HEK293 (cell line): ENCODE results near the gene BCL11B.
A peak's percentile ranks its signal among the peaks of the same experiment; 100 is the strongest.

ENCODE experiments used
- CTCF ChIA-PET: fragments of 350-600 bp; formaldehyde crosslinking; extraction: SDS; loops from one replicate; lab custom pipeline; 2021; ENCODE audit warnings: antibody characterized with exemption; lab: Yijun Ruan, JAX
- POLR2A ChIA-PET: fragments of 300-600 bp; formaldehyde crosslinking; extraction: SDS; loops from one replicate; lab custom pipeline; 2020; ENCODE audit warnings: antibody characterized with exemption, inconsistent platforms; lab: Yijun Ruan, JAX
- H3K27ac ChIP-seq: fragments of 200-500 bp; sonication (Bioruptor generic); 2 replicates; pipeline ENCODE4 v1.5.1; 2014; ENCODE audit warnings: low read depth, low read length, control low read depth, inconsistent platforms; ENCODE audit errors: extremely low read depth
- H3K36me3 ChIP-seq, 2 experiments: fragments of 200-500 bp in 1 of 2; sonication (Bioruptor generic) in 1 of 2; 1 replicate in 1 of 2; 2 replicates in 1 of 2; pipeline ENCODE4 v1.5.1; 2014 to 2017; ENCODE audit warnings: inconsistent platforms in 2 of 2, low read length in 2 of 2; ENCODE audit not compliant: control insufficient read depth in 2 of 2, insufficient read depth in 1 of 2
- H3K4me1 ChIP-seq: fragments of 200-500 bp; sonication (Bioruptor generic); 2 replicates; pipeline ENCODE4 v1.5.1; 2014; ENCODE audit warnings: mild to moderate bottlenecking, low read length, inconsistent platforms; ENCODE audit not compliant: control insufficient read depth, insufficient read depth
- H3K4me3 ChIP-seq: 2 replicates; pipeline ENCODE4 v1.5.1; 2011; ENCODE audit warnings: low read depth, mild to moderate bottlenecking, control low read depth, low read length, moderate library complexity
- H3K9me3 ChIP-seq: fragments of 200-500 bp; sonication (Bioruptor generic); 2 replicates; pipeline ENCODE4 v1.5.1; 2014; ENCODE audit warnings: low read depth, low read length, inconsistent platforms; ENCODE audit not compliant: control insufficient read depth, insufficient read depth
- FEZF1 ChIP-seq: fragments of 450-650 bp; formaldehyde crosslinking; IDR thresholded peaks from 2 replicates; pipeline ENCODE4 v1.5.1; 2016; ENCODE audit warnings: missing biosample characterization, missing genetic modification characterization
- HIC1 ChIP-seq: fragments of 450-650 bp; formaldehyde crosslinking; IDR thresholded peaks from 2 replicates; pipeline ENCODE4 v1.5.1; 2016; ENCODE audit warnings: missing biosample characterization, missing genetic modification characterization
- KLF10 ChIP-seq: fragments of 450-650 bp; IDR thresholded peaks from 2 replicates; pipeline ENCODE4 v1.5.1; 2018; ENCODE audit warnings: missing biosample characterization, mild to moderate bottlenecking, missing genetic modification characterization
- PRDM10 ChIP-seq: fragments of 450-650 bp; formaldehyde crosslinking; IDR thresholded peaks from 2 replicates; pipeline ENCODE4 v1.5.1; 2016; ENCODE audit warnings: missing biosample characterization, missing genetic modification characterization
- PRDM2 ChIP-seq: fragments of 450-650 bp; formaldehyde crosslinking; IDR thresholded peaks from 2 replicates; pipeline ENCODE4 v1.5.1; 2016; ENCODE audit warnings: missing biosample characterization, missing genetic modification characterization, borderline replicate concordance
- ZBTB17 ChIP-seq: fragments of 450-650 bp; formaldehyde crosslinking; IDR thresholded peaks from 2 replicates; pipeline ENCODE4 v1.5.1; 2016; ENCODE audit warnings: missing biosample characterization, missing genetic modification characterization
- ZBTB44 ChIP-seq: fragments of 450-650 bp; IDR thresholded peaks from 2 replicates; pipeline ENCODE4 v1.5.1; 2018; ENCODE audit warnings: missing biosample characterization, mild to moderate bottlenecking, missing genetic modification characterization
- ZFHX2 ChIP-seq: fragments of 450-650 bp; formaldehyde crosslinking; conservative IDR thresholded peaks from 2 replicates; pipeline ENCODE4 v1.5.1; 2016; ENCODE audit warnings: missing biosample characterization, missing genetic modification characterization
- ZNF121 ChIP-seq: fragments of 450-650 bp; formaldehyde crosslinking; IDR thresholded peaks from 2 replicates; pipeline ENCODE4 v1.5.1; 2016; ENCODE audit warnings: missing biosample characterization, missing genetic modification characterization
- ZNF133 ChIP-seq: fragments of 450-650 bp; formaldehyde crosslinking; IDR thresholded peaks from 2 replicates; pipeline ENCODE4 v1.5.1; 2016; ENCODE audit warnings: missing biosample characterization, missing genetic modification characterization
- ZNF302 ChIP-seq: fragments of 450-650 bp; formaldehyde crosslinking; IDR thresholded peaks from 2 replicates; pipeline ENCODE4 v1.5.1; 2016; ENCODE audit warnings: missing biosample characterization, missing genetic modification characterization, low read depth
- ZNF433 ChIP-seq: fragments of 450-650 bp; formaldehyde crosslinking; IDR thresholded peaks from 2 replicates; pipeline ENCODE4 v1.5.1; 2016; ENCODE audit warnings: missing biosample characterization, missing genetic modification characterization, low read depth
- ZNF449 ChIP-seq: fragments of 450-650 bp; formaldehyde crosslinking; IDR thresholded peaks from 2 replicates; pipeline ENCODE4 v1.5.1; 2017; ENCODE audit warnings: missing biosample characterization, mild to moderate bottlenecking, missing genetic modification characterization, moderate library complexity
- ZNF473 ChIP-seq: fragments of 450-650 bp; formaldehyde crosslinking; IDR thresholded peaks from 2 replicates; pipeline ENCODE4 v1.5.1; 2017; ENCODE audit warnings: missing biosample characterization, missing genetic modification characterization
- ZNF549 ChIP-seq: fragments of 450-650 bp; IDR thresholded peaks from 2 replicates; pipeline ENCODE4 v1.5.1; 2018; ENCODE audit warnings: missing biosample characterization, missing genetic modification characterization, mild to moderate bottlenecking, inconsistent platforms, moderate library complexity
- ZNF639 ChIP-seq: fragments of 450-650 bp; formaldehyde crosslinking; IDR thresholded peaks from 2 replicates; pipeline ENCODE4 v1.5.1; 2016; ENCODE audit warnings: missing biosample characterization, missing genetic modification characterization
- ZNF645 ChIP-seq: fragments of 450-650 bp; formaldehyde crosslinking; IDR thresholded peaks from 2 replicates; pipeline ENCODE4; 2016; ENCODE audit warnings: missing biosample characterization, missing genetic modification characterization
- ZNF658 ChIP-seq: fragments of 450-650 bp; formaldehyde crosslinking; IDR thresholded peaks from 2 replicates; pipeline ENCODE4; 2016; ENCODE audit warnings: missing biosample characterization, missing genetic modification characterization

BCL11B gene

GRCh38 chr14:99270458-99271220 is 1.4 kb downstream of the BCL11B start:
- no peaks in the 10 kb centered on the region for H3K36me3 ChIP-seq
- POLR2A ChIA-PET = interaction anchor here (0.7 kb wide), 1 partner anchor 251 kb away, joined by 3 read pairs; no protein-coding TSS in a partner anchor
- CTCF ChIA-PET = interaction anchor here (0.6 to 0.7 kb wide), 2 partner anchors 114 to 520 kb away, joined by 3 read pairs; no protein-coding TSS in a partner anchor
- H3K27ac ChIP-seq = peak overlapping the region; percentile 95
- peaks cover 7% of the 10 kb centered on the region for H3K4me1 ChIP-seq
- peak overlapping the region; percentile 73 for H3K4me3 ChIP-seq
- H3K9me3 ChIP-seq = no peaks in the 10 kb centered on the region
- TF ChIP-seq ZNF549 (tag by site-specific recombination) (no peak), PRDM2 (tag by site-specific recombination) (no peak), PRDM10 (tag by site-specific recombination) (peak; percentile 62), ZNF645 (tag by site-specific recombination) (no peak), FEZF1 (tag by site-specific recombination) (no peak), ZNF658 (tag by site-specific recombination) (no peak), ZNF639 (tag by site-specific recombination) (no peak), ZNF473 (tag by site-specific recombination) (no peak), ZFHX2 (0 out of 2 replicates have a peak, but pooled peaks have one; percentile 13), ZNF449 (tag by site-specific recombination) (0 out of 2 replicates have a peak, but pooled peaks have one; percentile 27), KLF10 (tag by site-specific recombination) (no peak), ZBTB17 (tag by site-specific recombination) (no peak; the same call in 1 of the 2 replicates), ZNF133 (tag by site-specific recombination) (no peak), ZNF121 (tag by site-specific recombination) (no peak), HIC1 (tag by site-specific recombination) (no peak), ZBTB44 (tag by site-specific recombination) (no peak), ZNF302 (no peak), ZNF433 (no peak)
